ENCODE data around the gene AIG1. TPM values are rescaled to one million over a fixed set of nuclear protein-coding genes. Genes with fewer than 3 reads are reported as not detected.

Gene AIG1
- total RNA-seq, 6 experiments from 2014 or later: 50.7 to 70.5 (median 52.5) TPM

GRCh38 chr6:143268439-143268838, 207.8 kb downstream of the AIG1 start:
- H3K27ac Mint-ChIP-seq: no peak overlapping the region
- no peak for TF ChIP-seq CTCF (IDR thresholded peaks at IDR 0.05)
- no peaks in the 10 kb centered on the region; the same call in 1 of the 2 replicates for H3K27me3 Mint-ChIP-seq (ENCODE audit: insufficient read depth)
- H3K4me3 Mint-ChIP-seq: no peak overlapping the region
- 0 out of 2 replicates have a peak, but pooled peaks cover 3% of the 10 kb centered on the region for H3K36me3 Mint-ChIP-seq (ENCODE audit: low read depth)
- H3K4me1 Mint-ChIP-seq (ENCODE audit: low read depth): peaks cover 33% of the 10 kb centered on the region
- no peaks in the 10 kb centered on the region for H3K9me3 Mint-ChIP-seq
- no peak for DNase-seq

- Mint-ChIP-seq H3K4me1 (ENCODE audit: low read depth) (peaks cover 31% of the 10 kb centered on the region), H3K36me3 (ENCODE audit: low read depth) (0 out of 2 replicates have a peak, but pooled peaks cover 4% of the 10 kb centered on the region), H3K4me3 (no peak overlapping the region), H3K27ac (no peak overlapping the region), H3K9me3 (no peaks in the 10 kb centered on the region), H3K27me3 (ENCODE audit: insufficient read depth) (no peaks in the 10 kb centered on the region; the same call in 1 of the 2 replicates)
- no peak for DNase-seq
- no peak for TF ChIP-seq CTCF (IDR thresholded peaks at IDR 0.05)
These were observed 209.3 kb downstream of the AIG1 start for GRCh38 chr6:143270026-143270425.

DNA sequence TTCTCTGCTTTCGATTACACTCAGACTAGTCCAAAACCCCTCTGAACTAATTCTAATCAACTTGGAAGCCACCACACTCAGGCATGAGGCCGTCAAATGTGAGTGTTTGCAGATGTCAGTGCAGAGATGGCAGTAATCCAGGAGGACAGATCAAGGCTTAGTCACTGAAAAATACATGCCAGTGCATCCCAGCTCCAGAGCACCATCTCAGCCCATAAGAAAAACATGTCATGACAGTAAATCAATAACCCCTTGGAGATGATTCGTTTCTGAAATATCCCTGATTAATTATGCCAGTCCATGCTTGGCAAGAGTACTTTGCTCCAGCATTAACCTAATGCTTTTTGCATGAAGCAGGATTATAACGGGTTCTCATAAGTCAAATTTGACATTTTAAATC, 210.3 kb downstream of the AIG1 start:
- H3K4me1 Mint-ChIP-seq (ENCODE audit: low read depth): peaks cover 22% of the 10 kb centered on the region
- H3K36me3 Mint-ChIP-seq (ENCODE audit: low read depth): 0 out of 2 replicates have a peak, but pooled peaks cover 4% of the 10 kb centered on the region
- H3K9me3 Mint-ChIP-seq: no peaks in the 10 kb centered on the region
- H3K27ac Mint-ChIP-seq: no peak overlapping the region
- no peak for TF ChIP-seq CTCF (IDR thresholded peaks at IDR 0.05)
- no peak overlapping the region for H3K4me3 Mint-ChIP-seq
- peak; percentile 81 for DNase-seq
- H3K27me3 Mint-ChIP-seq (ENCODE audit: insufficient read depth): no peaks in the 10 kb centered on the region; the same call in 1 of the 2 replicates

DNA sequence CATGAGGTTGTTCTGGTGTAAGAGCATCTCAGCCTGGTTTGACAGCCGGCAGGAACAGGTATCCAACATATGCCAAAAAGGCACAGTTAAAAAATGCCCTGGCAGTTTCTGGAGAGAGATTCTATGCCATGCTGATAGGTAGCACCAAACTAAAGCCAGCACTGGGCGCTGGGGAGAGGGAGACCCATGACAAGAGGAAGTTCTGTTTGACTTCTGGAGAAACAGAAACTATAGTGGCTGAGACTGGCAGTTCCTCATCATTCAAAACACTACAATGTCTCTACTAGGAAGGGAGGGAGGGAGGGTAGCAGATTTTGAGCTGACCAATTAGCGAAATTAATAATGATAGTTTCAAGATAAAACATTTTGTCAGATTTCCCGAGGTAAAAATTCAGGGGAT, 215.7 kb downstream of the AIG1 start:
- Mint-ChIP-seq H3K9me3 (no peaks in the 10 kb centered on the region), H3K27me3 (ENCODE audit: insufficient read depth) (no peaks in the 10 kb centered on the region; the same call in 1 of the 2 replicates), H3K4me1 (ENCODE audit: low read depth) (peaks cover 2% of the 10 kb centered on the region), H3K4me3 (no peak overlapping the region), H3K36me3 (ENCODE audit: low read depth) (0 out of 2 replicates have a peak, but pooled peaks cover 4% of the 10 kb centered on the region), H3K27ac (no peak overlapping the region)
- no peak for DNase-seq
- TF ChIP-seq CTCF (IDR thresholded peaks at IDR 0.05): no peak

- H3K4me1 Mint-ChIP-seq (ENCODE audit: low read depth): peaks cover 6% of the 10 kb centered on the region
- peak; percentile 74 for TF ChIP-seq CTCF (IDR thresholded peaks at IDR 0.05)
- no peaks in the 10 kb centered on the region for H3K9me3 Mint-ChIP-seq
- H3K27ac Mint-ChIP-seq: no peak overlapping the region
- no peak for DNase-seq
- no peaks in the 10 kb centered on the region for H3K36me3 Mint-ChIP-seq (ENCODE audit: low read depth)
- H3K27me3 Mint-ChIP-seq (ENCODE audit: insufficient read depth): no peaks in the 10 kb centered on the region
- H3K4me3 Mint-ChIP-seq: no peak overlapping the region
These were observed 218.7 kb downstream of the AIG1 start for GRCh38 chr6:143279385-143279784.

Measured in HFFc6 (cell line).